ENCODE data around the gene SYT11. TPM values are rescaled to one million over a fixed set of nuclear protein-coding genes. Genes with fewer than 3 reads are reported as not detected.

The SYT11 gene
- total and polyA plus RNA-seq, 9 of the 15 experiments (the other 6 are each of a cell fraction or from before 2014, with no cell fraction given), result 0.05 to 0.18 (median 0.11) TPM

- TF ChIP-seq REST (IDR thresholded peaks at IDR 0.05; ENCODE audit: borderline replicate concordance) (peak; percentile 3; the same call in 1 of the 2 replicates), REST (CRISPR knock-in tag; IDR thresholded peaks at IDR 0.05; ENCODE audit: low read depth) (no peak), IRF9 (tag; IDR thresholded peaks at IDR 0.05) (no peak), CSDE1 (IDR thresholded peaks at IDR 0.05) (no peak), ZNF707 (CRISPR knock-in tag; conservative IDR thresholded peaks at IDR 0.05) (no peak), ZZZ3 (IDR thresholded peaks at IDR 0.05) (no peak), SMARCE1 (IDR thresholded peaks at IDR 0.05) (peak; percentile 49; the same call in 1 of the 2 replicates), ZNF282 (CRISPR knock-in tag; IDR thresholded peaks at IDR 0.05) (no peak), USF1 (CRISPR knock-in tag; IDR thresholded peaks at IDR 0.05) (no peak), CREM (IDR thresholded peaks at IDR 0.05; ENCODE audit: low read depth) (no peak), TARDBP (IDR thresholded peaks at IDR 0.05) (no peak), ZKSCAN1 (IDR thresholded peaks at IDR 0.05; ENCODE audit: low read depth, low read length) (peak; percentile 83), ZNF324 (CRISPR knock-in tag; IDR thresholded peaks at IDR 0.05) (no peak), MBD1 (CRISPR knock-in tag; IDR thresholded peaks at IDR 0.05) (no peak), GTF2F1 (IDR thresholded peaks at IDR 0.05; ENCODE audit: low read depth, low read length) (no peak), GABPB2 (CRISPR knock-in tag; conservative IDR thresholded peaks at IDR 0.05) (no peak), EGR1 (conservative IDR thresholded peaks at IDR 0.05) (no peak), EZH2 (IDR thresholded peaks at IDR 0.05; ENCODE audit: borderline replicate concordance, low read depth, low read length) (no peak), GATA2 (CRISPR knock-in tag; IDR thresholded peaks at IDR 0.05) (peak; percentile 74), ZNF41 (CRISPR knock-in tag; conservative IDR thresholded peaks at IDR 0.05) (no peak), HLTF (IDR thresholded peaks at IDR 0.05) (no peak), XRCC4 (IDR thresholded peaks at IDR 0.05; ENCODE audit: extremely low read depth, insufficient read depth, insufficient read length) (no peak)
Observed at GRCh38 chr1:155900161-155900560, 40.8 kb downstream of the SYT11 start (continued).
